Measurements from ENCODE around the gene GRIA2.

The GRIA2 gene

GRCh38 chr4:157389741-157390140 is 169.2 kb downstream of the GRIA2 start:
- TF ChIP-seq CTCF (IDR thresholded peaks at IDR 0.05; ENCODE audit: low read depth, low read length, missing control alignments): no peak
- H3K4me3 ChIP-seq (ENCODE audit: low read depth, low read length): no peak overlapping the region
- no peak for DNase-seq (ENCODE audit: low read depth)

GRCh38 chr4:157405070-157405469 is 184.5 kb downstream of the GRIA2 start:
- DNase-seq (ENCODE audit: low read depth): no peak
- TF ChIP-seq CTCF (IDR thresholded peaks at IDR 0.05; ENCODE audit: low read depth, low read length, missing control alignments): no peak
- no peak overlapping the region for H3K4me3 ChIP-seq (ENCODE audit: low read depth, low read length)
